Measurements from ENCODE around the gene SBF2.

DNA sequence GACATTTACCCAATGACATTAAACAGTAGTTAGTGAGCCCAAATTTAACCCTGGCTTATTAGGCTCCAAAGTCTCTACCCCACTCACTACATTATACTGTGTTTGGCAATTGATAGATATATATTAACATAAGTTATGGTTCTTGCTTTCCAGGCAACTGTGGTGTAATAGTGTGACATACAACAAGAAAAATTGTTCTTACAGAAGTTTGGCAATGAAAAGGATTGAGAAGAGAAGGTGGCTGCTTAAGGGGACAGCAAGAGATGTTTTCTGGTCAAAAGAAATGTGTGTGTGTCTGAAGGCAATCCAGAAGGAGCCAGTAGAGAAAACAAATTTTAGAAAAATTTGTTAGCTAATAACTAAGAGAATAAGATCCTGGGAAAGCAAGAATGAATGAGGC is 497.8 kb downstream of the SBF2 start:
- TF ChIP-seq, protein P1, sequence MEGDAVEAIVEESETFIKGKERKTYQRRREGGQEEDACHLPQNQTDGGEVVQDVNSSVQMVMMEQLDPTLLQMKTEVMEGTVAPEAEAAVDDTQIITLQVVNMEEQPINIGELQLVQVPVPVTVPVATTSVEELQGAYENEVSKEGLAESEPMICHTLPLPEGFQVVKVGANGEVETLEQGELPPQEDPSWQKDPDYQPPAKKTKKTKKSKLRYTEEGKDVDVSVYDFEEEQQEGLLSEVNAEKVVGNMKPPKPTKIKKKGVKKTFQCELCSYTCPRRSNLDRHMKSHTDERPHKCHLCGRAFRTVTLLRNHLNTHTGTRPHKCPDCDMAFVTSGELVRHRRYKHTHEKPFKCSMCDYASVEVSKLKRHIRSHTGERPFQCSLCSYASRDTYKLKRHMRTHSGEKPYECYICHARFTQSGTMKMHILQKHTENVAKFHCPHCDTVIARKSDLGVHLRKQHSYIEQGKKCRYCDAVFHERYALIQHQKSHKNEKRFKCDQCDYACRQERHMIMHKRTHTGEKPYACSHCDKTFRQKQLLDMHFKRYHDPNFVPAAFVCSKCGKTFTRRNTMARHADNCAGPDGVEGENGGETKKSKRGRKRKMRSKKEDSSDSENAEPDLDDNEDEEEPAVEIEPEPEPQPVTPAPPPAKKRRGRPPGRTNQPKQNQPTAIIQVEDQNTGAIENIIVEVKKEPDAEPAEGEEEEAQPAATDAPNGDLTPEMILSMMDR (IDR thresholded peaks at IDR 0.05; ENCODE audit: low read depth, low read length), result no peak
- TF ChIP-seq EZH2phosphoT487 (IDR thresholded peaks at IDR 0.05; ENCODE audit: low read depth), result no peak
